CD4-positive, alpha-beta T cell (primary cell): Measurements from ENCODE around the gene KLLN. TPM values are rescaled to one million over a fixed set of nuclear protein-coding genes. Genes with fewer than 3 reads are reported as not detected.

Experiments
- ATAC-seq: fragments of 200-7000 bp; cut with Tn5 transposase; one replicate; pipeline ENCODE4 v1.10.0; 2022; ENCODE audit warnings: mild to moderate bottlenecking; ENCODE audit not compliant: poor library complexity
- CTCF ChIA-PET: fragments of 350-600 bp; sonication (Branson Sonifier 250); formaldehyde crosslinking; loops from one replicate; lab custom pipeline; 2021; ENCODE audit warnings: antibody characterized with exemption, inconsistent platforms; lab: Charles Lee
- POLR2A ChIA-PET: fragments of 350-600 bp; sonication (Branson Sonifier 250); formaldehyde crosslinking; loops from one replicate; lab custom pipeline; 2021; ENCODE audit warnings: antibody characterized with exemption, inconsistent platforms; lab: Charles Lee
- DNase-seq, 14 experiments: peaks; one replicate each; pipeline ENCODE4 v3.0.0-alpha.2; 2013 to 2020; ENCODE audit warnings: mixed read lengths in 2 of 14
- H3K27ac ChIP-seq, 2 donors: one replicate each; pipeline versions ENCODE4 v1.5.1 to v1.7.0; 2013; ENCODE audit warnings: low read length in 2 of 2, low read depth in 1 of 2, mild to moderate bottlenecking in 1 of 2
- H3K27me3 ChIP-seq, 2 experiments: 1 replicate in 1 of 2; 2 replicates in 1 of 2; pipeline versions ENCODE4 v1.6.1 to v1.7.0; 2013; ENCODE audit warnings: low read length in 2 of 2, control low read depth in 1 of 2, mild to moderate bottlenecking in 1 of 2, moderate library complexity in 1 of 2; ENCODE audit not compliant: insufficient read depth in 2 of 2, control insufficient read depth in 1 of 2
- H3K36me3 ChIP-seq: one replicate; pipeline ENCODE4 v1.6.1; 2013; ENCODE audit warnings: low read length, control low read depth; ENCODE audit not compliant: insufficient read depth
- H3K4me1 ChIP-seq: one replicate; pipeline ENCODE4 v1.6.1; 2013; ENCODE audit warnings: low read length, control low read depth; ENCODE audit not compliant: insufficient read depth
- H3K4me3 ChIP-seq: one replicate; pipeline ENCODE4 v1.5.1; 2013; ENCODE audit warnings: mild to moderate bottlenecking, low read length, moderate library complexity
- H3K9me3 ChIP-seq, 2 experiments: 1 replicate in 1 of 2; 2 replicates in 1 of 2; pipeline versions ENCODE4 v1.6.1 to v1.7.0; 2013; ENCODE audit warnings: low read length in 2 of 2, mild to moderate bottlenecking in 2 of 2, control low read depth in 1 of 2, moderate library complexity in 1 of 2; ENCODE audit not compliant: control insufficient read depth in 1 of 2, insufficient read depth in 1 of 2
- H3K27ac Mint-ChIP-seq: one replicate; pipeline ENCODE4 v1.8.0; 2020; ENCODE audit warnings: mixed read lengths
- H3K27me3 Mint-ChIP-seq: one replicate; pipeline ENCODE4 v1.8.0; 2021; ENCODE audit warnings: mixed read lengths
- H3K36me3 Mint-ChIP-seq: one replicate; pipeline ENCODE4 v1.8.0; 2021; ENCODE audit warnings: low read depth, mixed read lengths
- H3K4me1 Mint-ChIP-seq: one replicate; pipeline ENCODE4 v1.8.0; 2021; ENCODE audit warnings: low read depth, mixed read lengths
- H3K4me3 Mint-ChIP-seq: one replicate; pipeline ENCODE4 v1.8.0; 2020; ENCODE audit warnings: mild to moderate bottlenecking, mixed read lengths
- H3K9me3 Mint-ChIP-seq: one replicate; pipeline ENCODE4 v1.8.0; 2020; ENCODE audit warnings: mixed read lengths
- CTCF ChIP-seq: fragments of 200-600 bp; IDR thresholded peaks from one replicate; pipeline ENCODE4 v1.8.0; 2022; ENCODE audit warnings: antibody characterized with exemption, mild to moderate bottlenecking
- intact Hi-C, 2 experiments: fragments of 100-400 bp; cut with DNase I in 1 of 2; cut with micrococcal nuclease in 1 of 2; formaldehyde crosslinking; loops; one replicate each; pipeline versions ENCODE4 v1.15.1 to v1.9.0; 2023 to 2025; cut with DNase I, micrococcal nuclease
- total RNA-seq, 174 experiments: library from RNA in 2 of 174; stranded (reverse) in 2 of 174; gene quantifications; one replicate each; pipeline ENCODE4 v1.2.3 and lab custom pipeline; 2021 to 2026

The KLLN gene
- total RNA-seq, 2 experiments from 2014 or later = 0.33 to 0.36 TPM

- Histone ChIP-seq H3K36me3 (no peaks in the 10 kb centered on the region), H3K27me3 (no peaks in the 10 kb centered on the region), H3K27ac (no peak overlapping the region), H3K9me3 (no peaks in the 10 kb centered on the region), H3K4me3 (no peak overlapping the region), H3K4me1 (no peaks in the 10 kb centered on the region)
- CTCF ChIA-PET = no interaction called here
- ATAC-seq (no peak), DNase-seq (no peak)
- Mint-ChIP-seq H3K27ac (peak overlapping the region; percentile 47), H3K27me3 (no peaks in the 10 kb centered on the region), H3K4me3 (no peak overlapping the region), H3K36me3 (no peaks in the 10 kb centered on the region), H3K9me3 (no peaks in the 10 kb centered on the region), H3K4me1 (peaks cover 22% of the 10 kb centered on the region)
- TF ChIP-seq CTCF = no peak
- POLR2A ChIA-PET = interaction anchor here (0.6 to 1.4 kb wide), 2 partner anchors 10 to 94 kb away, joined by 3 to 4 read pairs; partner anchors contain the start of gene ATAD1
- intact Hi-C loops = no loop called here
These were observed 35.7 kb downstream of the KLLN start for GRCh38 chr10:87827681-87828080.

- Mint-ChIP-seq H3K36me3 (no peaks in the 10 kb centered on the region), H3K4me1 (peaks cover 22% of the 10 kb centered on the region), H3K9me3 (no peaks in the 10 kb centered on the region), H3K4me3 (no peak overlapping the region), H3K27ac (peak overlapping the region; percentile 68), H3K27me3 (no peaks in the 10 kb centered on the region)
- Histone ChIP-seq H3K27ac (peak overlapping the region in 1 of 2 donors; percentile 40), H3K4me1 (no peaks in the 10 kb centered on the region), H3K36me3 (no peaks in the 10 kb centered on the region), H3K4me3 (no peak overlapping the region), H3K27me3 (no peaks in the 10 kb centered on the region), H3K9me3 (no peaks in the 10 kb centered on the region)
- DNase-seq (no peak), ATAC-seq (no peak)
- POLR2A ChIA-PET = interaction anchor here (1.4 kb wide), 1 partner anchor 9 kb away, joined by 4 read pairs; the partner anchor contains the start of gene ATAD1
- no peak for TF ChIP-seq CTCF
- intact Hi-C loops = no loop called here
- CTCF ChIA-PET = interaction anchor here (0.9 kb wide), 1 partner anchor 12 kb away, joined by 3 read pairs; no protein-coding TSS in a partner anchor
These were observed 36.7 kb downstream of the KLLN start for GRCh38 chr10:87826653-87827052.

GRCh38 chr10:87819289-87819585, 44.1 kb downstream of the KLLN start:
- TF ChIP-seq CTCF = no peak
- intact Hi-C loops = loop anchor here in 1 of 2 experiments (5.0 to 10.0 kb wide), 2 partner anchors 43 to 1886 kb away; partner anchors contain the start of genes KIF20B, KLLN and PTEN
- peak overlapping the region; percentile 76 for H3K4me3 Mint-ChIP-seq
- no peaks in the 10 kb centered on the region for H3K27me3 Mint-ChIP-seq
- H3K36me3 ChIP-seq = no peaks in the 10 kb centered on the region
- POLR2A ChIA-PET = interaction anchor here (0.6 to 3.7 kb wide), 12 partner anchors 18 to 1824 kb away, joined by 3 to 105 read pairs (median 4); partner anchors contain the start of genes KLLN, PTEN and RNLS
- H3K27ac Mint-ChIP-seq = peak overlapping the region; percentile 99
- no peak for ATAC-seq
- no peak overlapping the region for H3K4me3 ChIP-seq
- peaks cover 19% of the 10 kb centered on the region for H3K4me1 ChIP-seq
- H3K4me1 Mint-ChIP-seq = peaks cover 46% of the 10 kb centered on the region
- no peaks in the 10 kb centered on the region for H3K9me3 ChIP-seq
- peaks cover 30% of the 10 kb centered on the region for H3K36me3 Mint-ChIP-seq
- peak overlapping the region; percentile 93 to 98 for H3K27ac ChIP-seq
- DNase-seq = no peak
- no peaks in the 10 kb centered on the region for H3K9me3 Mint-ChIP-seq
- CTCF ChIA-PET = interaction anchor here (0.6 to 2.5 kb wide), 3 partner anchors 33 to 1037 kb away, joined by 3 to 13 read pairs (median 4); partner anchors contain the start of genes KLLN and PTEN
- H3K27me3 ChIP-seq = no peaks in the 10 kb centered on the region
